Endodermal cell (in vitro differentiated cells): Measurements from ENCODE around the gene ATP9A. TPM values are rescaled to one million over a fixed set of nuclear protein-coding genes. Genes with fewer than 3 reads are reported as not detected.
A peak's percentile ranks its signal among the peaks of the same experiment; 100 is the strongest.

Experiments
- DNase-seq: peaks from one replicate; pipeline ENCODE4 v3.0.0-alpha.2; 2017
- H3K27ac ChIP-seq: 2 replicates; pipeline ENCODE4 v1.5.1; 2013; ENCODE audit warnings: mild to moderate bottlenecking, low read depth, low read length, moderate library complexity
- H3K27me3 ChIP-seq: 2 replicates; pipeline ENCODE4 v1.6.1; 2013; ENCODE audit warnings: mild to moderate bottlenecking, low read length, moderate library complexity; ENCODE audit not compliant: insufficient read depth, control insufficient read depth, poor library complexity, severe bottlenecking
- H3K36me3 ChIP-seq: 2 replicates; pipeline ENCODE4 v1.7.0; 2013; ENCODE audit warnings: mild to moderate bottlenecking, low read length, moderate library complexity; ENCODE audit not compliant: control insufficient read depth, insufficient read depth
- H3K4me1 ChIP-seq: one replicate; pipeline ENCODE4 v1.7.0; 2013; ENCODE audit warnings: low read length; ENCODE audit not compliant: control insufficient read depth, insufficient read depth
- H3K4me3 ChIP-seq: 2 replicates; pipeline ENCODE4 v1.5.1; 2013; ENCODE audit warnings: mild to moderate bottlenecking, low read length, moderate library complexity
- H3K9ac ChIP-seq: 2 replicates; pipeline ENCODE4 v1.6.1; 2013; ENCODE audit warnings: mild to moderate bottlenecking, low read length, moderate library complexity; ENCODE audit not compliant: poor library complexity, severe bottlenecking; ENCODE audit errors: extremely low read depth
- H3K9me3 ChIP-seq: 2 replicates; pipeline ENCODE4 v1.6.1; 2013; ENCODE audit warnings: mild to moderate bottlenecking, low read length, moderate library complexity; ENCODE audit not compliant: control insufficient read depth
- H3K27ac Mint-ChIP-seq: 2 replicates; pipeline ENCODE4 v1.8.0; 2020; ENCODE audit warnings: mixed read lengths
- H3K27me3 Mint-ChIP-seq: 2 replicates; pipeline ENCODE4 v1.8.0; 2021; ENCODE audit warnings: mild to moderate bottlenecking, mixed read lengths; ENCODE audit not compliant: insufficient read depth
- H3K36me3 Mint-ChIP-seq: 2 replicates; pipeline ENCODE4 v1.8.0; 2020; ENCODE audit warnings: low read depth, mixed read lengths
- H3K4me1 Mint-ChIP-seq: 2 replicates; pipeline ENCODE4 v1.8.0; 2020; ENCODE audit warnings: mixed read lengths
- H3K4me3 Mint-ChIP-seq: 2 replicates; pipeline ENCODE4 v1.8.0; 2020; ENCODE audit warnings: mild to moderate bottlenecking, moderate library complexity, mixed read lengths
- H3K9me3 Mint-ChIP-seq: 2 replicates; pipeline ENCODE4 v1.8.0; 2020; ENCODE audit warnings: mild to moderate bottlenecking, mixed read lengths
- CTCF ChIP-seq: fragments of 200-600 bp; sonication (generic); conservative IDR thresholded peaks from 2 replicates; pipeline ENCODE4 v1.5.0; 2021; ENCODE audit warnings: antibody characterized with exemption, mild to moderate bottlenecking
- WGBS, 2 experiments: methylation state at CpG; one replicate each; pipeline versions ENCODE4 v1.1.5 to v1.1.7; 2013; ENCODE audit warnings: missing lambda C conversion rate in 2 of 2, mixed read lengths in 1 of 2; ENCODE audit not compliant: insufficient coverage in 1 of 2, insufficient read length in 1 of 2; 5-methylcytosine and 5-hydroxymethylcytosine counted together
- total RNA-seq, 2 donors: library from RNA; stranded (reverse); fragmentation: NEBNext Ultra II Directional in 1 of 2; extraction: Animal tissue kit (Norgen Biotek cat#: 25700) in 1 of 2; gene quantifications; 2 replicates in 1 of 2; 3 replicates in 1 of 2; pipeline ENCODE4 v1.2.1, GENCODE V29; 2021

The ATP9A gene
- total RNA-seq, 2 donors from 2014 or later, result 26.7 to 27.9 TPM

GRCh38 chr20:51799401-51799860 lies 31.2 kb upstream of the ATP9A start:
- H3K27me3 ChIP-seq, result no peaks in the 10 kb centered on the region
- H3K9me3 Mint-ChIP-seq, result no peaks in the 10 kb centered on the region
- no peak for TF ChIP-seq CTCF
- peak overlapping the region; percentile 2 for H3K27ac ChIP-seq
- peaks cover 34% of the 10 kb centered on the region for H3K36me3 ChIP-seq
- peak overlapping the region; percentile 98 for H3K4me3 Mint-ChIP-seq
- no peaks in the 10 kb centered on the region for H3K9me3 ChIP-seq
- no peaks in the 10 kb centered on the region for H3K27me3 Mint-ChIP-seq
- peaks cover 37% of the 10 kb centered on the region for H3K36me3 Mint-ChIP-seq
- peak overlapping the region; percentile 93 for H3K27ac Mint-ChIP-seq
- H3K4me3 ChIP-seq, result peak overlapping the region; percentile 99
- 0 to 1% methylated on average over 7 to 10 of the region's 10 CpGs for WGBS, 2 experiments
- peak overlapping the region; percentile 94 for H3K9ac ChIP-seq
- peak; percentile 60 for DNase-seq
- H3K4me1 ChIP-seq, result peaks cover 19% of the 10 kb centered on the region
- H3K4me1 Mint-ChIP-seq, result peaks cover 60% of the 10 kb centered on the region

- Mint-ChIP-seq H3K4me3 (peak overlapping the region; percentile 98), H3K4me1 (peaks cover 59% of the 10 kb centered on the region), H3K27ac (peak overlapping the region; percentile 93), H3K36me3 (peaks cover 53% of the 10 kb centered on the region), H3K9me3 (no peaks in the 10 kb centered on the region), H3K27me3 (no peaks in the 10 kb centered on the region)
- Histone ChIP-seq H3K36me3 (peaks cover 52% of the 10 kb centered on the region), H3K4me3 (peak overlapping the region; percentile 99), H3K27me3 (no peaks in the 10 kb centered on the region), H3K4me1 (peaks cover 29% of the 10 kb centered on the region), H3K9ac (peak overlapping the region; percentile 94), H3K9me3 (no peaks in the 10 kb centered on the region), H3K27ac (peak overlapping the region; percentile 73)
- 8 to 15% methylated on average over 2 of the region's 3 CpGs for WGBS, 2 experiments
- no peak for TF ChIP-seq CTCF
- peak; percentile 64 for DNase-seq
These were observed 29.3 kb upstream of the ATP9A start for GRCh38 chr20:51797357-51798025.

GRCh38 chr20:51796340-51796739 lies 28.1 kb upstream of the ATP9A start:
- Histone ChIP-seq H3K9me3 (no peaks in the 10 kb centered on the region), H3K9ac (peak overlapping the region; percentile 94), H3K4me3 (peak overlapping the region; percentile 99), H3K36me3 (peaks cover 63% of the 10 kb centered on the region), H3K27ac (no peak overlapping the region), H3K4me1 (peaks cover 30% of the 10 kb centered on the region), H3K27me3 (no peaks in the 10 kb centered on the region)
- H3K27me3 Mint-ChIP-seq, result no peaks in the 10 kb centered on the region
- no peaks in the 10 kb centered on the region for H3K9me3 Mint-ChIP-seq
- peak overlapping the region; percentile 93 for H3K27ac Mint-ChIP-seq
- no peak for DNase-seq
- WGBS, 2 experiments, result 63 to 95% methylated on average over 2 to 3 of the region's 3 CpGs
- peaks cover 60% of the 10 kb centered on the region for H3K4me1 Mint-ChIP-seq
- H3K36me3 Mint-ChIP-seq, result peaks cover 64% of the 10 kb centered on the region
- peak overlapping the region; percentile 98 for H3K4me3 Mint-ChIP-seq
- no peak for TF ChIP-seq CTCF
